Measurements from ENCODE around the gene CCL4. TPM values are rescaled to one million over a fixed set of nuclear protein-coding genes. Genes with fewer than 3 reads are reported as not detected.

The CCL4 gene
- total RNA-seq, 2 experiments from 2014 or later: 0.09 TPM; not detected in 1

DNA sequence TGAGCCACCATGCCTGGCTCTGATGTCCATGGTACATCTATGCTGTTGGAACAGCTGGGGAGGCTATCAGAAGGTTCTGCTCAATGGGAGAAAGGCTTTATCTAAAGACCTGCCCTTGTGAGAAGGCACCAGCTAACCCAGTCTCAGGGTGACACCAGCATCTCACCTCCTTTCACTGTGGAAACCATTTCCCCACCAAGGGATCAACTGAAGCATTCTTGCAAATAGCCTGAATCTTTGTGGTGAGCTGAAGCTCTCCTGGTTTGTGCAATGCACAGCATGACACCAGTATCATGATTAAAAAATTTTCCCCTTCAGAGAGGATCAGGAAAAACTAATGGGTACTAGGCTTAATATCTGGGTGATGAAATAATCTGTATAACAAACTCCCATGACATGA, 34.5 kb upstream of the CCL4 start:
- CTCF ChIA-PET (ENCODE audit: unreplicated experiment): no interaction called here
- no TSS peak for BruUV-seq (replicated peaks)
- Histone ChIP-seq H3K27ac (ENCODE audit: low read depth, low read length, poor library complexity, severe bottlenecking) (no peak overlapping the region), H3K4me3 (ENCODE audit: low read depth, low read length, poor library complexity, severe bottlenecking) (no peak overlapping the region), H3K79me2 (ENCODE audit: insufficient read depth, low read depth, low read length) (no peaks in the 10 kb centered on the region), H3K4me1 (ENCODE audit: insufficient read depth, low read length, poor library complexity, severe bottlenecking) (no peaks in the 10 kb centered on the region), H2AFZ (ENCODE audit: low read length) (no peak overlapping the region), H3K4me2 (ENCODE audit: low read length) (no peak overlapping the region), H3K36me3 (ENCODE audit: insufficient read depth, low read length) (no peaks in the 10 kb centered on the region), H3K9me2 (ENCODE audit: insufficient read depth, low read length) (no peaks in the 10 kb centered on the region), H3K9me3 (ENCODE audit: low read length) (no peaks in the 10 kb centered on the region), H4K20me1 (ENCODE audit: insufficient read depth, low read length) (no peaks in the 10 kb centered on the region)
- POLR2A ChIA-PET: interaction anchor here (1.0 kb wide), 1 partner anchor 94 kb away, joined by 3 read pairs; no protein-coding TSS in a partner anchor
- DNase-seq (ENCODE audit: low spot score): no peak
- TF ChIP-seq EZH2phosphoT487 (IDR thresholded peaks at IDR 0.05; ENCODE audit: borderline replicate concordance, low read depth, low read length): no peak
- intact Hi-C loops (cut with micrococcal nuclease; ENCODE audit: unreplicated experiment): no loop called here

GRCh38 chr17:36070427-36070826, 33.2 kb upstream of the CCL4 start:
- TF ChIP-seq EZH2phosphoT487 (IDR thresholded peaks at IDR 0.05; ENCODE audit: borderline replicate concordance, low read depth, low read length): no peak
- Histone ChIP-seq H3K27ac (ENCODE audit: low read depth, low read length, poor library complexity, severe bottlenecking) (no peak overlapping the region), H3K79me2 (ENCODE audit: insufficient read depth, low read depth, low read length) (no peaks in the 10 kb centered on the region), H4K20me1 (ENCODE audit: insufficient read depth, low read length) (no peaks in the 10 kb centered on the region), H3K4me1 (ENCODE audit: insufficient read depth, low read length, poor library complexity, severe bottlenecking) (no peaks in the 10 kb centered on the region), H2AFZ (ENCODE audit: low read length) (no peak overlapping the region), H3K9me3 (ENCODE audit: low read length) (no peaks in the 10 kb centered on the region), H3K9me2 (ENCODE audit: insufficient read depth, low read length) (no peaks in the 10 kb centered on the region), H3K4me3 (ENCODE audit: low read depth, low read length, poor library complexity, severe bottlenecking) (no peak overlapping the region), H3K4me2 (ENCODE audit: low read length) (no peak overlapping the region), H3K36me3 (ENCODE audit: insufficient read depth, low read length) (no peaks in the 10 kb centered on the region)
- BruUV-seq (replicated peaks): no TSS peak
- ChIA-PET CTCF (ENCODE audit: unreplicated experiment) (interaction anchor here (0.5 kb wide), 2 partner anchors 20 to 306 kb away, joined by 3 read pairs; no protein-coding TSS in a partner anchor), POLR2A (no interaction called here)
- intact Hi-C loops (cut with micrococcal nuclease; ENCODE audit: unreplicated experiment): loop anchor here (10.0 kb wide), 1 partner anchor 96 kb away; no protein-coding TSS in a partner anchor
- no peak for DNase-seq (ENCODE audit: low spot score)

DNA sequence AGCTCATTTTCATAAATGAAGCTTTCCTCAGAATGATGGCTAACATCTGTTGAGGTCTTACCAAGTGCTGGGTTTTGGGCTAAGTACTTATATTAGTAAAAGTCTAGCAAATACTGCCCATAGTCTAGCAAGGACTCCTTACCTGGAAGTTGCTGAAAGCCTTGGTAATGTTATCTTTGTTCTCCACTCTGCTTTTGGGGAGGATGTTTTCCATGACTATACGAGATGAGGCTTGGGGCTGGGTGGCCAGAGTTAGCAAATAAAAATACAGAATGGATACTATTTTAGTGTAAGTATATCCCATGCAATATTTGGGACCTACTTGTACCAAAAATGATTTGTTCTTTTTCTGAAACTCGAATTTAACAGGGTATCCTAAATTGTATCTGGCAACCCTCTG, 31.9 kb upstream of the CCL4 start:
- BruUV-seq (replicated peaks): no TSS peak
- no peaks in the 10 kb centered on the region for H4K20me1 ChIP-seq (ENCODE audit: insufficient read depth, low read length)
- no peak overlapping the region for H3K4me3 ChIP-seq (ENCODE audit: low read depth, low read length, poor library complexity, severe bottlenecking)
- CTCF ChIA-PET (ENCODE audit: unreplicated experiment): no interaction called here
- intact Hi-C loops (cut with micrococcal nuclease; ENCODE audit: unreplicated experiment): loop anchor here (10.0 kb wide), 1 partner anchor 97 kb away; no protein-coding TSS in a partner anchor
- no peak overlapping the region for H3K27ac ChIP-seq (ENCODE audit: low read depth, low read length, poor library complexity, severe bottlenecking)
- H3K79me2 ChIP-seq (ENCODE audit: insufficient read depth, low read depth, low read length): no peaks in the 10 kb centered on the region
- H3K4me2 ChIP-seq (ENCODE audit: low read length): no peak overlapping the region
- H3K36me3 ChIP-seq (ENCODE audit: insufficient read depth, low read length): no peaks in the 10 kb centered on the region
- DNase-seq (ENCODE audit: low spot score): no peak
- H3K9me2 ChIP-seq (ENCODE audit: insufficient read depth, low read length): no peaks in the 10 kb centered on the region
- H3K9me3 ChIP-seq (ENCODE audit: low read length): no peaks in the 10 kb centered on the region
- no peak for TF ChIP-seq CTCF (conservative IDR thresholded peaks at IDR 0.05; ENCODE audit: low read length)
- TF ChIP-seq EZH2phosphoT487 (IDR thresholded peaks at IDR 0.05; ENCODE audit: borderline replicate concordance, low read depth, low read length): no peak
- no peaks in the 10 kb centered on the region for H3K4me1 ChIP-seq (ENCODE audit: insufficient read depth, low read length, poor library complexity, severe bottlenecking)
- POLR2A ChIA-PET: no interaction called here
- H2AFZ ChIP-seq (ENCODE audit: low read length): no peak overlapping the region
